ENCODE measurements around the gene WWP2.

- TF ChIP-seq CTCF (IDR thresholded peaks at IDR 0.05), result no peak
- TF ChIP-seq EP300 (IDR thresholded peaks at IDR 0.05), result no peak
Measured at GRCh38 chr16:69928856-69929400, 166.8 kb downstream of the WWP2 start.

Data from tibial nerve (tissue), 4 donors.